Head of caudate nucleus (tissue), 42 donors: ENCODE data around the gene DOK6.
"Not testable (repeated sequence)": the region's sequence is repeated elsewhere in the genome, so short reads cannot be mapped to it uniquely, and the experiment has no call there.

Source experiments
- DNase-seq, 42 donors: peaks; one replicate each; pipeline versions ENCODE4 v3.0.0 to v3.0.0-alpha.2; 2020 to 2021; ENCODE audit warnings: mixed read lengths in 7 of 42
- intact Hi-C: fragments of 100-400 bp; cut with DNase I; formaldehyde crosslinking; loops from one replicate; pipeline ENCODE4 v1.15.0; 2022

The DOK6 gene

GRCh38 chr18:69830189-69830588, 429.5 kb downstream of the DOK6 start:
- DNase-seq = no peak
- intact Hi-C loops = no loop called here

- intact Hi-C loops, DNase-seq: not testable (repeated sequence)
These were observed 434.3 kb downstream of the DOK6 start for GRCh38 chr18:69834980-69835379.

GRCh38 chr18:69838003-69838402, 437.3 kb downstream of the DOK6 start:
- no peak for DNase-seq
- intact Hi-C loops = no loop called here

GRCh38 chr18:69838620-69839411, 438.1 kb downstream of the DOK6 start:
- DNase-seq = no peak
- intact Hi-C loops = no loop called here

- DNase-seq = no peak
- intact Hi-C loops = no loop called here
These were observed 438.8 kb downstream of the DOK6 start for GRCh38 chr18:69839497-69839896.

- intact Hi-C loops = no loop called here
These were observed 439.3 kb downstream of the DOK6 start for GRCh38 chr18:69840001-69840400.

GRCh38 chr18:69840445-69840844, 439.8 kb downstream of the DOK6 start:
- DNase-seq = no peak
- intact Hi-C loops = no loop called here

More at GRCh38 chr18:69840001-69840400, 439.3 kb downstream of the DOK6 start:
- DNase-seq = no peak

GRCh38 chr18:69841117-69841516, 440.4 kb downstream of the DOK6 start:
- DNase-seq = no peak
- intact Hi-C loops = no loop called here

- no peak for DNase-seq
- intact Hi-C loops = no loop called here
These were observed 442.3 kb downstream of the DOK6 start for GRCh38 chr18:69843015-69843414.

- DNase-seq = no peak
- intact Hi-C loops = no loop called here
These were observed 444.0 kb downstream of the DOK6 start for GRCh38 chr18:69844656-69845055.

GRCh38 chr18:69845593-69846506, 445.2 kb downstream of the DOK6 start:
- intact Hi-C loops = no loop called here
- no peak for DNase-seq

- DNase-seq = no peak
- intact Hi-C loops = no loop called here
These were observed 452.4 kb downstream of the DOK6 start for GRCh38 chr18:69853051-69853450.

GRCh38 chr18:69854455-69854854, 453.8 kb downstream of the DOK6 start:
- DNase-seq = no peak
- intact Hi-C loops = no loop called here

GRCh38 chr18:69858897-69859296, 458.2 kb downstream of the DOK6 start:
- intact Hi-C loops = no loop called here
- no peak for DNase-seq

- intact Hi-C loops, DNase-seq: not testable (repeated sequence)
These were observed 464.1 kb downstream of the DOK6 start for GRCh38 chr18:69864802-69865201.

- intact Hi-C loops = no loop called here
- DNase-seq = no peak
These were observed 465.1 kb downstream of the DOK6 start for GRCh38 chr18:69865776-69866175.

- intact Hi-C loops = no loop called here
- no peak for DNase-seq
These were observed 465.5 kb downstream of the DOK6 start for GRCh38 chr18:69866212-69866611.

- no peak for DNase-seq
- intact Hi-C loops = no loop called here
These were observed 470.0 kb downstream of the DOK6 start for GRCh38 chr18:69870736-69871135.

- no peak for DNase-seq
- intact Hi-C loops = no loop called here
These were observed 470.7 kb downstream of the DOK6 start for GRCh38 chr18:69871363-69871762.

- DNase-seq = peak in 38 of 42 donors; percentile 16 to 84 (median 48)
- intact Hi-C loops = no loop called here
These were observed 472.0 kb downstream of the DOK6 start for GRCh38 chr18:69872661-69873060.
